ENCODE results near the gene C19orf38.

C19orf38 gene

DNA sequence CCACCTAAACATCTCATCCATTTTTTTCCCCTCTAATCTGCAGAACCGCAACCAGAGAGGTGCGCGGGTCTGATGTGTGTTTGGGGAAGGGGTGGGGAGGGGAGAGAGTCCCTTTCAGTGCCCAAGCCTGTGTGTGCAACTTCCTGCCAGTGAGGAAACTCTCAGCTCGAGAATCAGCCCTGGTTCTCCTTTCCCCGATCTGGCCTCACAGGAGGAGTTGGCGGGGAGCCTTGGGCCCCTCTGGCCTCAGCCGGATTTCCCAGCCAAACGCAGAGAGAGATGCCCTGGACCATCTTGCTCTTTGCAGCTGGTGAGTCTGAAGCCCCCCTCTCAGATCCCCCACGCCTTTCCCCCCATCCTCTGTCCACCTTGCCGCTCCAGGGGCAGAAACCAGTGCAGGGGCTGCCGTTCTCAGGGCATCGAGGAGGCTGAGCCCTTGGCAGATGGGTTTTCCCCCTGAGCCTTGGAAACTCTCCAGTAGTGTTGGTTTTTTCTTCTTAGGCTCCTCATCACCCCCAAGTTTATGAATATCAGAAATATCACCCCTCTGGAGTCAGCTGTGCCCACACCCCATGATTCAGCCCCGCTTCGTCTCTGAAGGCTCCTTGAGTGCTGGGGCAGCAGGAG, at the start of gene C19orf38:
Gene C19orf38, plus strand, starts transcription at position 186 of the 627 bp plus-strand sequence. Its CDS starts 94 bp downstream, at position 280.
- peak; percentile 76 for DNase-seq

DNA sequence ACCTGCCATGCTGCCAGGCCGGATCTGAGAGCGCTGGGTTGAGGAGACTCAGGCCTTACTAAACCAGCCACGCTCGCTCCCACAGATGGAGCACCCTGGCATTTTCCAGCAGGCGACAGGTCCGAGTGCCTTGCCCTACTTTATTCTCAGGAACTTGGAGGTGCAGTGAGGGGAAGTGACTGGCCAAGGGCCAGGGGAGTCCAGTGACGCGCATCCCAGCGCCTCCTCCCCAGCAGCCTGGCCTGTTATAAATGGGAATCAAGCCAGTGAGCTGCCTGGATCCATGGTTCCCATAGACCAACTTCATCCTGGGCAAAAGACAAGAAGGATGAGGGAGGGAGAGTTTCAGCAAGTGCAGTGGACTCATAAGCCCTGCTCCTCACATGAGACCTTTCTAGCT, 47.7 kb upstream of the C19orf38 start:
- DNase-seq, result no peak

DNA sequence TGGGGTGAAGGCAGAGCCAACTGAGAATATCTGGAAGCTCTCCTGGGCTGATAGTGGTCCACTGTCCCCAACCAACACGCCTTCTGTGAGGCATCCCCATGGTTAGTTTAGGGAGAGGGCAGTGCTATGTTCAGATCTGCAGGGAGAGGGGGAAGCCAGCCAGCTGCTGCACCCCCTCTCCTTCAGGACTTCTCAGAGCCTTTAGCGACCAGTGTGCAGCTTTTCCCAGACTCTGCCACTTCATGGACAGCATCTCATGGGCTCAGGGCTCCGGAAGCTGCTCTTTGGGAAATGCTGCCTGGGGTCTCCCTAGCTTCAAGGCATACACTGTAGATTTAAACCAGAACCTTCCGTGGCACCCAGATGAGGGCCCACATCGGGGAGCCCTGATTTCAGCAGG, 45.7 kb upstream of the C19orf38 start:
- DNase-seq, result no peak

DNA sequence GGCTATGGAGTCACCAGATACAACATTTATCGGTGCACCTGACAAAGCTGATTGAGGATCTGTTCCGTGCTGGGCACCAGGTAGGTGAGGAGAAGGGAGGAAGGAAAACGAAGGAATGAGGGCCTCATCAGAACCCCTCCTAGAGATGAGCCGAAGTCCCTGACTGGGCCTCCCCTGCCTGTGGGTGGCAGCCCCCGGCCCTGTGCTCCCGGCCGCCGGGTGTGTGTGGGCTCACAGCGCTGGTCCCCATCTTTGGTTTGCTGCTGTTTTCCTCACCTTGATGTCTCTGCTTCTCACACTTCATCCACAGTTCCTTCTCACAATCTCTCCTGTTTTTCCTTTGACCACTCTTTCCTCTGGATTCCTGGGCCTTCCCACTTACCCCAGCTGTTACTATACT, 45.0 kb upstream of the C19orf38 start:
- DNase-seq, result no peak

DNA sequence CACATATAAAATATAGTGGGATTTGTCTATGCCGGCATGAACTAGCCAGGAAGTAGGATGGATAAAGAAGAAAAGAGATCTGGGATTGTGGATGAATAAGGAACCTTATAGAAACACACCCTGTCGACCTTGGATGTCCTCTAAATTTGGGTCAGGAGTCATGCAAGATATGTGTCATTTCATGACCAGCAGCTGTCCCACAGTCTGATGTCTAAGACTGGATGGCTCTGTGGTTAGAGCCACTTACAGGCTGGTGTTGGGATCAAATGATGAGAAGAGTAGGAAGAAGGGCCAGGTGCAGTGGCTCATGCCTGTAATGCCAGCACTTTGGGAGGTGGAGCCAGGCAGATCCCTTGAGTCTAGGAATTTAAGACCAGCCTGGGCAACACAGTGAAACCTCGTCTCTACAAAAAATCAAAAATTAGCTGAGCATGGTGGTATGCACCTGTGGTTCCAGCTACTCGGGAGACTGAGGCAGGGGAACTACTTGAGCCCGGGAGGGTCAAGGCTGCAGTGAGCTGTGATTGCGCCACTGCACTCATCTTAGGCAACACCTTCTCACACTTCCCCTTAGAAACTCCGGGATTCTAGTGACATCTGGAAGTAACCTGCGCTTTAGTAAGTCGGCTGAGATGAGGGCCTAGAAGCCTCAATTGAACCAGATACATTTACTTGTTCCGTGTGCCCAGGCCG, 43.0 kb upstream of the C19orf38 start:
- DNase-seq, result no peak

DNA sequence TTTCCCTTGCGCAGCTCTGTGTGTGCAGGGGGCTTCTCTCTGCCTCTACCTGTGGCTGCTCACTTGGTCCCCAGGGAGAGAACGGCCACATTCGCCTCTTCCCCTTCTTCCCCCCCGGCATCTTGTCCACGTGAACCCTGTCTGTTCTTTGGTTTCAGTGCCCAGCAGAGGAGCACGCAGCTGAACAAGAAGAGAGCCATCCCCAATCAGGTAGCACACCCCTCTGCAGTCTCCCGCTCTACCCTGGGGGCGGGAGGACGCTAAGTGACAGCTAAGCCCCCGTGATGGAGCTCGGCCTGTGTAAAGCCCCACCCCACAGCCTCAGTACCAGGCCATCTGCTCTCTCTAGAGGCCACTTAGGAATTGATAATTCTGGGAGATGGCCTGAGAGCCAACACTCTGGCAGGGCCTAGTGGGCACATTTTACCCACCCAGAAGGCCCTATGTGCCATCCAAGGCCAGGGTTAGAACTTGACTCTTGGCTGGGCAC, 42.4 kb upstream of the C19orf38 start:
- DNase-seq, result no peak

DNA sequence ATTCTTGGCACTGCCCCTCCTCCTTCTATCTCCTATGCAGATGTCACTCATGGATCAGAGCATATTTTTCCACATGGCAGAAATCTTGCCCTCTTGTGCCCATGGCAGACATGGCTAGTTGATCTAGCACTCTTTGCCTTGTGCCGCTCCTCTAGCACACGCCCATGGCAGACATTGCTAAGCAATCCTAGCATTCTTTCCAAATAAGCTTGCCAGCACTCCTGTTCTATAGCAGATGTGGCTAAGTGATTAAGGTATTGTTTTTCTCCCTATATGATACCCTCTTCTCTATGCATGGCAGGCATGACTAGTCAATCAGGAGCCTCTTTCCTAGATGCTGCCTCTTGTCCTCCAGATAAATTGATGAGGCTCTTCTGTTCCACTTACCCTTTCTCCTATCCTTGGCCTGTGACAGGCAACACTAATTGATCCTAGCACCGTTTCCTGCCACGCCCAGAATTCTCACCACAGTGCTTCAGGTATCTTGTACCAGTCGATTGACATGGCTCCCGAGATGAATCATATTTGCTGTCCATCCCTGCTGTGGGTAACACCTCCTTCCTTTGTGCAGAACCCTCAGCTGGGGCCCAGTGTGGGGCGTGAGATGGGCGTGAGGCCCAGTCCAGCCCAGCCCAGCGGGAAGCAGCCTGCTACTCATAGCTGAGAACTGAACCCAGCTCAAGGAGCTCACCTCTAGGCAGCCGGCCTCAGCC, 39.1 kb upstream of the C19orf38 start:
- DNase-seq, result peak; percentile 88

DNA sequence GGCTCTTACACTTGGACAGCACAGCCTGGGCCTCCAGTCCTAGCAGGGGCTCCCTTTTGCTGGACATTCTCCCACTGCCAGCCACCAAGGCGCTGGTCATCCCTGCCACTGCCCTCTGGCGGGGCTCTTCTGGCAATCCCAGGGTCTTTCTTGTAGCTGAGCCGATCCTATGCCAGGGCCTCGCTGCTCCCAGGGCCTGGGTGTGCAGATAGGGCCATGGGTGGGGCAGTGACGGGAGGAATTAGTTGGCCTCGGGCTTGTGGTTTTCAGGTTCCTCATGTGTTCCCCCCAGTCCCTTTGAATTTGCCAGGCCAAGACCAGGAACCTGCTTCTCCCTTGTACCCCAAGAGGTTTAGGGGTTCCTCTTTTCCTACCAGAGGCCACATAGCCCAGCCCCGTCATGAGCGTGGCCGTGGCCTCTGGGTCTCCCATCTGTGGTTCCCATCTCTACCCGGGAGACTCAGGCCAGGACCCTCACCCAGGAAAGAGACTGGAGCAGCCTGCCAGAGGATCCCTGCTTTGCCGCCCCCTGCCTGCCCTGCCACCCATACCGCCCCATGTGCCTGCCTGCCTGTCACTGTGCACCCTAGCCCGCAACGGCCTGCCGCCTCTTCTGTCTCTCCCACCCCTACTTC, 38.4 kb upstream of the C19orf38 start:
- DNase-seq, result peak; percentile 94

GRCh38 chr19:10811391-10812111, 36.7 kb upstream of the C19orf38 start:
- DNase-seq, result peak; percentile 82

GRCh38 chr19:10812196-10812595, 36.0 kb upstream of the C19orf38 start:
- peak; percentile 45 for DNase-seq

GRCh38 chr19:10812902-10813404, 35.3 kb upstream of the C19orf38 start:
- DNase-seq, result peak; percentile 95

GRCh38 chr19:10815007-10815536, 33.1 kb upstream of the C19orf38 start:
- DNase-seq, result no peak

GRCh38 chr19:10815969-10816644, 32.1 kb upstream of the C19orf38 start:
- no peak for DNase-seq

- no peak for DNase-seq
These were observed 31.5 kb upstream of the C19orf38 start for GRCh38 chr19:10816691-10817090.

GRCh38 chr19:10817291-10818038, 30.8 kb upstream of the C19orf38 start:
- no peak for DNase-seq

DNA sequence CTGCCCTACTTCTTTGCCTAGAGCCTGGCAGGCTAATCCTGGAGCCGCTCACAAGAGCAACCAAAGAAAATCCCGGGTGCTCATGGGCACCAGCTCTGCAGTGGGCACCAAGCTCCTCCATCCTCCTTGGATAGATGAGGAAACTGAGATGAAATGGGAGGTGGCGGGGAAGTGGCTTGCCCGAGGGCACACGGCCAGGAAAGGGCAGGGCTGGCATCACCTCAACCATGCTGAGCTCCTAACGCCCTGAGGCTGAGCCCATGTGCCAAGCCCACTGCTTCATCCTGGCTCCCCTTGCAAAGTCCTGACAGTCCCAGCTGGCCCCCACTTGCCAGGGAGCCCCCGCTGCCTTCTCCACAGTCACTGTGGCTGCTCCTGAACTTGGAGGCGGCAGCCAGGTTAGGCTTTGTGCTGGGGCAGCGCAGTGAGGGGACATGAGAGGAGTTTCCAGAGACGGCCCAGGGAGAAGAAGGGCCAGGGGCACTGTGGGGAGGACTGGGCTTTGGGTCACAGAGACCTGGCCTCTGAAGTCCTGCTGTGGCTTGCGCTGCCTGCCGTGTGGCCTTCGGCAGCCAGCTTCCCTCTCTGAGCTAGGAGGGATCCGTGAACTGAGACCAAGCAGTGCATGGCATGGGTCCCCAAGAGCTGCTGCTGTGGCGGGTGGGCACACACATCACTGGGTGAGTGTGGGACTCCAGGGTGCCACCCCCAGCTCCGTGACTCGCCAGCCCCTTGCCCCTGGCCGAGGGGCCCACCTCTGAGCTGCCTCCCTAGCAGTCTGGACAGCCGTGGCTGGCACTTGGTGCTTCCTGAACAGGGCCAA, 29.7 kb upstream of the C19orf38 start:
- no peak for DNase-seq

DNA sequence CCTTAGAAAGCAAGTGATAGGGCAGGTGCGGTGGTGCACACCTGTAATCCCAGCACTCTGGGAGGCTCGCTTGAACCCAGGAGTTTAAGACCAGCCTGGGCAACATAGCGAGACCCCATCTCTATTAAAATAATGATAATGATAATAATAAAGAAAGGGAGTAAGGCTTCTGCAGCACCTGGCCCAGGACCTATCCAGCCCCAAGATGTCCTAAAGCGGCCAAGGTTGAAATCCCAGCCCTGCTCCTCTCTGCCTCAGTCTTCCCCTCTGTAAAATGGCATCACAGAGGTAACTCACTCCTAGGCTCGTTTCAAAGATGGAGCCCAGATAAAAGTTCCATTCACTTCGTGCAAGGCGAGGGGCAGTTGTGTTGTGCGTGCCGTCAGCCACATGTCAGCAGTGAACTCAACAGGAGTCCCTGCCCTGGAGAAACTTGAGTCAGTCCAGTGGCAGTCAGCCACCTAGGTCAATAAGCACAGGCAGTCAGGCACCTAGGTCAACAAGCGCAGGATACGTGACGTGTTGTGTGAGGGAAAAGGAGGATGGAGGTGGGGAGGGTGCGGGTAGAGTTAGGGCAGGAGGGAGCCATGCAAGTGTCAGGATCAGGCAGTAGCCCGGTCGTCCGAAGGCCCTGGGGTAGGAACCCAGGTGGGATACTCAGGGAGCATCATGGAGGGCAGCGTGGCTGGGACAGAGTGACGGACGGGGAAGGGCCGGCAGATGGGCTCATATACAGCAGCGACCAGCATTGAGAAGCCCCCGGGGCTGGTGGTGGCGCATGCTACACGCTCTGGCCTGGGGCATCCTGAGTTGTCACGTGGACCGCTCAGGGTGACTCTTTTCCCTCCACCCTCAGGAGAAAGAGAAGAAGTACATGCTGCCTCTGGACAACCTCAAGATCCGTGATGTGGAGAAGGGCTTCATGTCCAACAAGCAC, 28.8 kb upstream of the C19orf38 start:
- DNase-seq, result no peak

GRCh38 chr19:10820173-10820572, 28.0 kb upstream of the C19orf38 start:
- no peak for DNase-seq

GRCh38 chr19:10823690-10824089, 24.5 kb upstream of the C19orf38 start:
- DNase-seq, result no peak

Measured in hematopoietic multipotent progenitor cell treated with erythropoietin and hydrocortisone succinate and interleukin-3 and kit ligand, for 4 days (in vitro differentiated cells).